PC-9 (cell line): Measurements from ENCODE around the gene NYAP1.

Experiments used
- CTCF ChIP-seq: fragments of 200-600 bp; sonication (generic); conservative IDR thresholded peaks from 2 replicates; pipeline ENCODE4 v1.6.1; 2017; ENCODE audit warnings: mixed run types, antibody characterized with exemption, mild to moderate bottlenecking, moderate library complexity
- EZH2 ChIP-seq: fragments of 200-600 bp; sonication (generic); IDR thresholded peaks from 2 replicates; pipeline ENCODE4 v1.8.0; 2017; ENCODE audit warnings: antibody characterized with exemption, low read depth

GRCh38 chr7:100475549-100475948 is 8.2 kb upstream of the NYAP1 start:
- TF ChIP-seq CTCF (no peak), EZH2 (no peak)
